Keratinocyte (primary cell): Measurements from ENCODE around the gene HLA-DMB. TPM values are rescaled to one million over a fixed set of nuclear protein-coding genes. Genes with fewer than 3 reads are reported as not detected.

Experiments used
- DNase-seq: peaks from one replicate; pipeline ENCODE4 v3.0.0-alpha.2; 2011; ENCODE audit warnings: low read depth, missing footprints, low spot score
- FAIRE-seq: peaks from 2 replicates; lab custom pipeline; 2011; peaks lifted over from hg19 to GRCh38; lab: Jason Lieb, UNC
- H2AFZ ChIP-seq: 2 replicates; pipeline ENCODE4 v1.6.0; 2012; ENCODE audit warnings: low read length, control low read depth, inconsistent platforms; ENCODE audit not compliant: control insufficient read depth
- H3K27ac ChIP-seq: 2 replicates; pipeline ENCODE4 v1.5.1; 2011; ENCODE audit warnings: low read length; ENCODE audit not compliant: control insufficient read depth, insufficient read depth
- H3K27me3 ChIP-seq: 3 replicates; pipeline ENCODE4 v1.6.0; 2011; ENCODE audit warnings: low read length; ENCODE audit not compliant: control insufficient read depth, insufficient read depth; ENCODE audit errors: extremely low read depth
- H3K36me3 ChIP-seq, 2 experiments: 2 replicates in 1 of 2; 3 replicates in 1 of 2; pipeline ENCODE4 v1.5.1; 2011; ENCODE audit warnings: low read length in 2 of 2, mild to moderate bottlenecking in 1 of 2; ENCODE audit not compliant: control insufficient read depth in 2 of 2, insufficient read depth in 2 of 2; ENCODE audit errors: extremely low read depth in 1 of 2
- H3K4me1 ChIP-seq: 3 replicates; pipeline ENCODE4 v1.5.1; 2011; ENCODE audit warnings: low read length; ENCODE audit not compliant: control insufficient read depth, insufficient read depth; ENCODE audit errors: extremely low read depth
- H3K4me2 ChIP-seq: 3 replicates; pipeline ENCODE4 v1.6.0; 2011; ENCODE audit warnings: low read depth, low read length; ENCODE audit not compliant: control insufficient read depth, insufficient read depth; ENCODE audit errors: extremely low read depth
- H3K4me3 ChIP-seq, 3 experiments: fragments of 200-600 bp in 1 of 3; sonication (generic) in 1 of 3; 2 replicates in 2 of 3; 3 replicates in 1 of 3; pipeline ENCODE4 v1.5.1; 2011 to 2016; ENCODE audit warnings: low read length in 3 of 3, mild to moderate bottlenecking in 3 of 3, control low read depth in 2 of 3, inconsistent platforms in 1 of 3, low read depth in 1 of 3, mixed read lengths in 1 of 3, mixed run types in 1 of 3, moderate library complexity in 1 of 3; ENCODE audit not compliant: control insufficient read depth in 2 of 3, insufficient read depth in 2 of 3; ENCODE audit errors: extremely low read depth in 1 of 3
- H3K79me2 ChIP-seq: 2 replicates; pipeline ENCODE4 v1.6.0; 2012; ENCODE audit warnings: low read length; ENCODE audit not compliant: control insufficient read depth, insufficient read depth
- H3K9ac ChIP-seq: 3 replicates; pipeline ENCODE4 v1.6.0; 2011; ENCODE audit warnings: low read length; ENCODE audit not compliant: control insufficient read depth, insufficient read depth; ENCODE audit errors: extremely low read depth
- H3K9me1 ChIP-seq: 3 replicates; pipeline ENCODE4 v1.6.0; 2011; ENCODE audit warnings: low read length; ENCODE audit not compliant: control insufficient read depth, insufficient read depth; ENCODE audit errors: extremely low read depth
- H3K9me3 ChIP-seq: 2 replicates; pipeline ENCODE4 v1.5.1; 2012; ENCODE audit warnings: low read depth, low read length; ENCODE audit not compliant: control insufficient read depth
- H4K20me1 ChIP-seq: 3 replicates; pipeline ENCODE4 v1.6.0; 2011; ENCODE audit warnings: low read length; ENCODE audit not compliant: control insufficient read depth, insufficient read depth; ENCODE audit errors: extremely low read depth
- CTCF ChIP-seq, 3 experiments: IDR thresholded peaks in 1 of 3; conservative IDR thresholded peaks in 1 of 3; optimal IDR thresholded peaks in 1 of 3; 2 replicates in 2 of 3; 3 replicates in 1 of 3; pipeline versions ENCODE3 to v1.5.1; 2011; ENCODE audit warnings: low read length in 3 of 3, mild to moderate bottlenecking in 3 of 3, moderate library complexity in 2 of 3, control low read depth in 1 of 3, inconsistent platforms in 1 of 3; ENCODE audit not compliant: insufficient read depth in 2 of 3; ENCODE audit errors: extremely low read depth in 1 of 3
- EZH2 ChIP-seq: IDR thresholded peaks from one replicate; pipeline ENCODE4 v1.6.1; 2012; ENCODE audit warnings: inconsistent platforms, mild to moderate bottlenecking, low read length, moderate library complexity
- dilution Hi-C: fragments of 300-500 bp; cut with MboI; formaldehyde crosslinking; loops from one replicate; pipeline ENCODE4 v1.7.0; 2020; ENCODE audit warnings: low sequenced_read_pairs; ENCODE audit not compliant: extremely low pct_ligation_motif_present
- polyA plus RNA-seq, 5 experiments: library from polyadenylated mRNA; depleted of rRNA in 3 of 5; stranded (reverse) in 3 of 5; stranded (forward) in 1 of 5; unstranded in 1 of 5; fragments of >200 nt; gene quantifications; 1 replicate in 1 of 5; 2 replicates in 3 of 5; 3 replicates in 1 of 5; pipeline versions ENCODE4 v1.2.1 to v1.2.3, GENCODE V29; 2011 to 2012; ENCODE audit warnings: missing spikeins in 2 of 5, low read depth in 1 of 5, low replicate concordance in 1 of 5

The HLA-DMB gene
- polyA plus RNA-seq, 1 donor (not counting 4 experiments of a cell fraction or from before 2014, with no cell fraction given): not detected

GRCh38 chr6:32932132-32932868 is 8.5 kb downstream of the HLA-DMB start:
- no peak for TF ChIP-seq EZH2
- TF ChIP-seq CTCF (optimal IDR thresholded peaks at IDR 0.05 in 1 of 3, IDR thresholded peaks at IDR 0.05 in 1 of 3, conservative IDR thresholded peaks at IDR 0.05 in 1 of 3; ENCODE audit: extremely low read depth in 1 of 3, insufficient read depth in 2 of 3, low read length in 3 of 3): no peak
- Histone ChIP-seq H3K9ac (no peak overlapping the region), H3K4me2 (no peak overlapping the region), H3K36me3 (no peaks in the 10 kb centered on the region), H3K4me1 (no peaks in the 10 kb centered on the region), H3K27ac (no peak overlapping the region), H3K27me3 (peaks cover 19% of the 10 kb centered on the region), H3K9me3 (no peaks in the 10 kb centered on the region), H3K79me2 (no peaks in the 10 kb centered on the region), H3K4me3 (no peak overlapping the region), H4K20me1 (no peaks in the 10 kb centered on the region), H2AFZ (no peak overlapping the region), H3K9me1 (no peaks in the 10 kb centered on the region)
- no peak for FAIRE-seq
- dilution Hi-C loops: no loop called here
- no peak for DNase-seq

GRCh38 chr6:32931211-32931610 is 9.6 kb downstream of the HLA-DMB start:
- no peak overlapping the region for H3K4me2 ChIP-seq
- H3K27me3 ChIP-seq: peaks cover 19% of the 10 kb centered on the region
- dilution Hi-C loops: no loop called here
- H3K4me3 ChIP-seq: no peak overlapping the region
- H3K36me3 ChIP-seq: no peaks in the 10 kb centered on the region
- TF ChIP-seq EZH2 (no peak), CTCF (optimal IDR thresholded peaks at IDR 0.05 in 1 of 3, IDR thresholded peaks at IDR 0.05 in 1 of 3, conservative IDR thresholded peaks at IDR 0.05 in 1 of 3; ENCODE audit: extremely low read depth in 1 of 3, insufficient read depth in 2 of 3, low read length in 3 of 3) (no peak)
- FAIRE-seq: no peak
- H3K9ac ChIP-seq: no peak overlapping the region
- H3K4me1 ChIP-seq: no peaks in the 10 kb centered on the region
- DNase-seq: no peak
- no peak overlapping the region for H3K27ac ChIP-seq
- H3K9me3 ChIP-seq: no peaks in the 10 kb centered on the region
- no peaks in the 10 kb centered on the region for H3K9me1 ChIP-seq
- H3K79me2 ChIP-seq: no peaks in the 10 kb centered on the region
- H4K20me1 ChIP-seq: no peaks in the 10 kb centered on the region
- no peak overlapping the region for H2AFZ ChIP-seq
